Measurements from ENCODE around the gene SCART1. TPM values are rescaled to one million over a fixed set of nuclear protein-coding genes. Genes with fewer than 3 reads are reported as not detected.
"Not testable (repeated sequence)": the region's sequence is repeated elsewhere in the genome, so short reads cannot be mapped to it uniquely, and the experiment has no call there.

SCART1 gene
- total RNA-seq, 1 donor from 2014 or later, result 0.47 TPM

DNA sequence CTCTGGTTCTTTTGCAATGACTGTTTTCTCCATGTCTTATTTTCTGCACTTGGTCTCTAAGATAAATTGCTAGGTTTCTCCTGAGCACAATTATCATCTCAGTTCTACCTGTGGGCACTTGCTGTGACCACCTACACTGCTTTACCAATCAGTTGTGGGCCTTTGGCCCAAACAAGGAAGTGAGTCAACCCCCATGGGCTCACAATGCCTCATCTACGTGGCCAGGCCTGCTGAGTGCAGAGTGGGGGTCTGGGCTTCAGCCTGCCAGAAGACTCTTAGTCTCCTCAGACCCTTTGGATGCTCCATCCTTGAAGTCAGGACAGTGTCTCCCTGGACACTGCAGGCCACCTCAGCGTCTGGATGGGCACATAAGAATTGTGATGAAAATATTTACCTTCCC, 20.3 kb downstream of the SCART1 start:
- DNase-seq, result no peak

DNA sequence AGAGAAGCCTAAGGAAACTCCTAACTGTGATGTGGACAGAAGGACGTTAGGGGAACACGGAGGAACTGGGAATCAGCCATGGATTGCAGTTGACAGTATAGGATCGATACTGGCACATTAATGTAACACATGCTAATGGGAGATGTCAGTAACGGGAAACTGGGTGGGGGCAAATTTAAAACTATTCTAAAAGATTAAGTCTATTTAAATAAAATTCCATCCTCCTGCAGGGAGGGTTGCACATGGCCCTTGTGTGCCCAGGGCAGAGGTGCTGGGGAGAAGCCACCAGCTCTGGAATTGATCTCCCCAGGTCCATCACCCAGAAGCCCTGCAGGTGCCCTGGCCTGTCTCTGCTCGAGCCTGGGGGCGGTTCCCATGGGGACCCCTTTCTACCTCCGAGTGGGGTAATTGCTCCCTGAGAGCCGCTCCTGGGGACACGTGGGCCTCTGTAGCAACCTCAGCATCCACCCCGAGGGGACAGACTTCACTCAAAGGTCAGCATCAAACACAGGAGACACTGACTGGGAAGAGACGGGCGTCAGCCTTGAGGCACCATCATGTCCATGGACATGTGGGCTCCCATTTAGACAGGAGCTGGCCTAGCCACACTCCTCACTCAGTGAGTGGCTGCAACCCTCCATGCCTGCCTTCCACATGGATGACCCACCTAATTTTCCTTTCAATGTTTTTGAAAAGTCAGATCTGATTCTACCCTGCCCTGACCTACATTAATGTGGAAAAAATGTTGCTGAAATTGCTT, 21.1 kb downstream of the SCART1 start:
- no peak for DNase-seq

DNA sequence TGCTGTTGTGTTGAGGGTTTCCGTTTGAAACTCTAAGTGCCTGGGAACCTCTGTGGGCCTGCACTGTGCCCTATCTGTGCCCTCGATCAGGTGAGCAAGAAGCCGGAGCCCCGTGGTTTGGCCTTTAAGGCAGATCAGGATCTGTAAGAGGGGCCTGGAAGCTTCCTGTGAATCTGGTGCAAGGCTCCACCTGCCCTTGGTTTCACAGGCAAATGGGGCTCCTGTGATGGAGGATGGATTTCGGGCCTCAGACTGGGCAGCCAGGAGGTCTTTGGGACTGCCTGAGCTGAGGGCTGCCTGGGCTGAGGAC, 21.6 kb downstream of the SCART1 start:
- no peak for DNase-seq

DNA sequence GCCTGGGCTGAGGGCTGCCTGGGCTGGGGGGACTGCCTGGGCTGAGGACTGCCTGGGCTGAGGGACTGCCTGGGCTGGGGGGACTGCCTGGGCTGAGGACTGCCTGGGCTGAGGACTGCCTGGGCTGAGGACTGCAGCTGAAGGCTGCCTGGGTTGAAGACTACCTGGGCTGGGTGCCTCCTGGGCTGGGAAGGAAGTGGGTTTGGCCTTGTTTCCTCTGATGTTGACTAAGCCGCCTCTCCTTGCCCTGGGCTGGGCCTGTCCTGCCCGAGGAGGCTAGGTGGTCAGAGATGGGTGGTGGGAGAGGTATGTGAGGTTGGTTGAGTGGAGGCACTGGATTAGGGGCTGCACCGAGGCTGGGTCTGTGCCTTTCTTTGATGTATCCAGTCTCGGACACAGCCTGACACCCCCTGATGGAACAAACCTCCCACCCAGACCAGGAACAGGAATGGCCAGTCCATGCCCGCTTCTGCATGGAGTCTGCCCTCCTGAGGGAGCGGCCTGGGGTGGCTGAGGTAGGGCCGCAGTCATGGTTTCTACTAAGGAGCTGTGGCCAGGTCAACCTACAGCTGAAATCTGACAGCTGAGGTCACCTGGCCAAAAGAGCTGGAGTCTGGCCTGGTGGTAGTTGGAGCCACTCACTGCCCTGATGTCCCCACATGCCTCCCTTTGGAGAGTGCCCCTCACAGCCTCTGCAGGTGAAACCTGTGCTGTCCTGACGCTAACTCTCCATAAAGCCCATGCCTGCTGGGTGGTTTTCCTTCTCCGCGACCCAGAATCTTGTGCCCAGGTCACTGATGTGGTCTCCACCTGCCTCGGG, 22.3 kb downstream of the SCART1 start:
- no peak for DNase-seq

DNA sequence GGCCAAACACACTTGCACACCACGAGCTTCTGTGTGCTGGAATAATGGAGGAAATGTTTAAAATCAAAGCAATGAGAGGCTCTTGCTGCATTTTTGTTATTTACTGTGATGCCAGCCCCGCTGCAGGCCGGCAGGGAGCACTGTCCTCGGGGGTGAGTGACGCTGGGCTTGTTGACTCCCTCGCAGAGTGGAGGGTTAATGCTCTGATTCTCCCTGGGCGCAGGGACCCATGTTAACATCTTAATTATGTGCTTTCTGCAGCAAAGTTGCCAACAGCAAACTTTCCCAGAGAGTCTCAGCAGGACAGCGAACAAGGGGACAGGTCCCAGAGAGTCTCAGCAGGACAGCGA, 22.9 kb downstream of the SCART1 start:
- DNase-seq, result no peak

DNA sequence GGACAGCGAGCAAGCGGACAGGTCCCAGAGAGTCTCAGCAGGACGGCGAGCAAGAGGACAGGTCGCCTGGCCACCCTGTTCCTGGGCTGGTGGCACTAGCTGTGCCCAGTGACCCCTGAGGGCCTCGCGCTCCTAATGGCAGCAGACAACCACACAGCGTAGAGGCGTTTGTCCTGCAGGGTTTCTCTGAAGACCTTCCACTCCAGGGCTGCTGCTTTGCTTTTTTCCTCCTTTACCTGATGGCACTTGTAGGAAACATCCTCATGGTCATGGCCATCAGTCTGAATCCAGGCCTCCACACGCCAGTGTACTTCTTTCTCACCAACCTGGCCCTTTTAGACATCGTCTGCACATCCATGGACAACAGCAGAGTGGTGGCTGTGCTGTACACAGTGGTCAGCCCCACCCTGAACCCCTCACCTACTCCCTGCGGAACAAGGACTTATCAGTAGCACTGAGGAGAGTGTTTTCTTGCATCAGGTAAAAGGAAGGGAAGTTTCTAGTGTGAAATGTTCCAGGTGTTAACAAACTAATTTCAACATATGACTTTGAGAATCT, 27.4 kb downstream of the SCART1 start:
- DNase-seq, result no peak

DNA sequence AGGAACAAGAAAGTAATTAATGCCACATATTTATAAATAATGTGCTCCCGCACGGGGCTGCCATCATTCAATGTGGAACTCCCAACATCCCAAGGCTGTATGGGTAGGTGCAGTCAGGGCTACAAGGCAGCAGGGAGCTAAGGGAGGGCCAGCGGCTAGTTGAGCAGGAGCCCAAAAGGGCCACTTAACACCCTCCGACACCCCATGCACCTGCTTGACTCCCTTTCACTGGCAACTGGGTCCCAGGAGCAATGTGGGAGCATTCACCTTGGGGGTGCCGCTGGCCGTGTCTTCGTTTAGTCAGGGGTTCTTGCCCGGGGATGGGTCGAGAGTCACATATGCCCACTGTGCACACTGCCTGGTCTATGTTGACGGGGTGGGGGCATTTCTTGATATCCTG, 27.9 kb downstream of the SCART1 start:
- DNase-seq, result no peak

DNA sequence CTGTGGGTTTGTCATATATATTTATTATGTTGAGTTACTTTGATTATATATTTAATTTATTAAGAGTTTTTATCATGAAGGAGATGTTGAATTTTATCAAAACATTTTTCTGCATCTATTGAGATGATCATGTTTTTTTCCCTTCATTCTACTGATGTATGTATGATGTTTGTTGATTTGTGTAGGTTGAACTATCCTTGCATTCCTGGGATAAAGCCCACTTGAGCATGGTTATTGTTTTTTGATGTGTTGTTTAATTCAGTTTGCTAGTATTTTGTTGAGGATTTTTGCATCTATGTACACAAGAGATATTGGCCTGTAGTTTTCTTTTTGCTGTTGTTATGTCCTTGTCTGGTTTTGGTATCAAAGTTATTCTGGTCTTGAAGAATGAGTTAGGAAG, 31.1 kb downstream of the SCART1 start:
- DNase-seq, result no peak

DNA sequence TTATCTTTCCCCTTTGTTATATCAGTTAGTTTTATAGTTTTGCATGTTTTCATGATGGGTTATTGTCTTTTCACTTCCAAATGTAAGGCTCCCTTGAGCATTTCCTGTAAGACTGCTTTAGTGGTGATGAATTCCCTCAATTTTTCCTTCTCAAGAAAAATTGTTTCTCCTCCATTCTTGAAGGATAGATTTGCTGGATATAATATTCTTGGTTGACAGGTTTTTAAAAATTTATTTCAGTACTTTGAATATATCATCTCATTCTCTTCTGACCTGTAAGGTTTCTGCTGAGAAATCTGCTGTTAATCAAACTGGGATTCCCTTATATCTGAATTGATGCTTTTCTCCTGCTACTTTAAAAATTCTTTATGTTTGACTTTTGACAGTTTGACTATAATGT, 33.3 kb downstream of the SCART1 start:
- DNase-seq, result no peak

DNA sequence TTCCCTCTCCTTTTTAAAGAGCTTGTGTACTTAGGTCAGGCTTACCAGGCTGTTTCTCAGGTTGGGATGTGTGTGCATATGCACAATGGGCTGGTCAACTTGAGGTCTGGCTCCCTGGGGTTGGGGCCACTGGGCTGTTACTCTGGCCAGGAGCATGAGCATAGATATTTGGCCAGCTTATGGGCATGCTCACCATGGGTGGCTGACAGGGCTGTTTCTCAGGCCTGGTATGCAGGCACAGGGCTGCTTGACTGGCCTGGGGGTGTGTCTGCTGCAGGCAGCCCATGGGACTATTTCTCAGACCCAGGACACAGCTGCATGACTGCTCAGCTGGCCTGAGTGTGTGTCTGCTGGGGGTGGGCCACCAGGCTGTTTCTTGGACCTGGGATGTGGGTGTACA, 34.6 kb downstream of the SCART1 start:
- no peak for DNase-seq

DNA sequence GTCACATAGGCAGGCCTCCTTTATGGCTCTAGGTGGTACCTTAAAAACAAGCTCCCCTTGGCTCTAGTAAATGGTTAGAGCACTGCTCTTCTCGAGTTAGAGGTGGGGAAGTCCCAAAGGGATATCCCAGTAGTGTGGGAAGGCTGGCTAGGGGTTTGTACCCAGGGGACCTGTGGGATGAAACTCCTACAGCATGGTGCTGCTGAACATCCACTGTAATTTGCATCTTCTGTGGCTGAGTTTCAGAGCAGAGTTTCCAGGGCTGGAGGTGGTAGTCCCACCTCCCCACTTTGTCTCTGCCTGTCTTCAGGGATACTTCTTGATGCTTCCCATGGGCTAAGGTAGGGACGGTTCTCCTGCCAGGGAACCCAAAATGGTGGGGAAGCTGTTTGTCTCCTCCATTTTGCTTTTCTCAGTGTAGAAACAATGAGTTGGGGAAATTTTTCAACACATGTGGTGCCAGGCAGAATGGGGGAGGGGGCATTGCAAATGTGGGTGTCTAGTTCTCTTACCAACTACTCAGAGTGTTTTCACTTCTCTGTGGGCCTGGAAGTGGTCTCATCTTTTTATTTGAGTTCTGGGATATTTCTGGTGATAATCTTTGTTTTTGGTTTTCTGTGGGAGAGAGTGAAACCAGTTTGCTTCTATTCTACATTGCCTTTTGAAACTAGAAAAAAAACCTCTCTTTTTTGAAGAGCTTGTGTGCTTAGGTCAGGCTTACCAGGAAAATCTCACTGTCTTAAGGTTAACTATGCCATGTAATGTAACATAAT, 36.3 kb downstream of the SCART1 start:
- DNase-seq, result no peak

DNA sequence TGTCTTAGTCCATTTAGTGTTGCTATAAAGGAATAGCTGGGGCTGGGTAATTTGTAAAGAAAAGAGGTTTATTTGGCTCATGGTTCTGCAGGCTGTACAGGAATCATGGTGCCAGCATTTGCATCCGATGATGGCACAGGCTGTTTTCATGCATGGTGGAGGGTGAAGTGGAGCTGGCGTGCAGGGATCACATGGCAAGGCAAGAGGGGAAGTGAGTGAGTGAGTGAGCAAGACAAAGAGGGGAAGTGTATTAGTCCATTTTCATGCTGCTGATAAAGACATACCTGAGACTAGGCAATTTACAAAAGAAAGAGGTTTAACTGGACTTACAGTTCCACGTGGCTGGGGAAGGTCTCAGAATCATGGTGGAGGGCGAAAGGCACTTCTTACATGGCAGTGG, 39.8 kb downstream of the SCART1 start:
- DNase-seq, result not testable (repeated sequence)

DNA sequence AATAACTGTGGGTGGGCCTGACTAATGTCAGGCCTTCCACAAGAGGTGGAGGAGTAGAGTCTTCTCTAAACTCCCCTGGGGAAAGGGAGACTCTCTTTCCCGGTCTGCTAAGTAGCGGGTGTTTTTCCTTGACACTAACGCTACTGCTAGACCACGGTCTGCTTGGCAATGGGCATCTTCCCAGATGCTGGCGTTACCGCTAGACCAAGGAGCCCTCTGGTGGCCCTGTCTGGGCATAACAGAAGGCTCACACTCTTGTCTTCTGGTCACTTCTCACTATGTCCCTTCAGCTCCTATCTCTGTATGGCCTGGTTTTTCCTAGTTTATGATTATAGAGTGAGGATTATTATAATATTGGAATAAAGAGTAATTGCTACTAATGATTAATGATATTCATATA, 43.6 kb downstream of the SCART1 start:
- not testable (repeated sequence) for DNase-seq

DNA sequence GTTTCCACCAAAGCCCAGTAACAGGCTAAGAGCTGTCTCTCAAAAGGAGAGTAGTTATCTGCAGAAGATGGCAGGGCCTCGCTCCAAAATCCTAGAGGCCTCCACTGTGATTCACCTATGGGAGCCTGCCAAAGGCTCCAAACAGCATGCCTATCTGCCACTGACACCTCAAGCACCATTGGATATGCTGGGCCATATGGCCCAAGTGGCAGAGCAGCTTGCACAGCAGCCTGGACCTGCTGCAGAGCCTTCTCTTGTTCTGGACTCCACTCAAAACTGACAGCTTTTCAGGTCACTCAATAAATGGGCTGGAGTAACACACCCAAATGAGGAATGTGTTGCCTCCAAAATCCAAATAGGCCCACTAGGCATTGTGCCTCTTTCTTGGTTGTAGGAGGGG, 45.4 kb downstream of the SCART1 start:
- DNase-seq, result not testable (repeated sequence)

DNA sequence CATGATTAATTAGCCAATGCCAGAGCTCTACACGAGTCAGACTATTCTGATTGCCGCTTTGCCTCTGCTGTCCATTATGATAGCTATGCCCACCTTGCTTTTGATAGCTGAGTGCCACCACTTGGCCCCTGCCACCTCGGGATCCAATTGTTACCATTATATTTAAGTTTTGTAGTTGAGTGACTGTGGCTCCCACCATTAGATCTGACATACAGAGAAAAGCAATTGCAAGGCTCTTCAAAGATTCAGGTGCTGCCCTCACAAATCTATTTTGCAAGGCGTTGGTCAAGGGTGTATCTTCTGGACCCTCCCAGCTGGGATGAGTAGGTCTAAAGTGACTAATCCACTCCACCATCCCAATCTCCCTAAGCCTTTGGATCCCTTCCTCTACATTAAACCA, 47.2 kb downstream of the SCART1 start:
- DNase-seq, result not testable (repeated sequence)

DNA sequence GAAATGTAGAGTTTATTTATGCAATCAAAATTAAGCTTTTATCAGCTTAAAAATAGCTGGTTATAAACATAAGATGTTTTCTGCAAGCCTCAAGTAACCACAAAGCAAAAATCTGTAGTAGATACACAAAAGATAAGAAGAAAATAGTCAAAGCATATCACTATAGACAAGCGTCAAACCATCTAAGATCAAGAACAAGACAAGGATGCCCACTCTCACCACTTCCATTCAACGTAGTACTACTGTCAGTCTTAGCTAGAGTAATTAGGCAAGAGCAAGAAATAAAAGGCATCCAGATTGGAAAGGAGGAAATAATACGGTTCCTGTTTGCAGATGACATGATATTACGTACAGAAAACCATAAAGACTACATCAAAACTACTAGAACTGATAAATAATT, 56.0 kb downstream of the SCART1 start:
- no peak for DNase-seq

DNA sequence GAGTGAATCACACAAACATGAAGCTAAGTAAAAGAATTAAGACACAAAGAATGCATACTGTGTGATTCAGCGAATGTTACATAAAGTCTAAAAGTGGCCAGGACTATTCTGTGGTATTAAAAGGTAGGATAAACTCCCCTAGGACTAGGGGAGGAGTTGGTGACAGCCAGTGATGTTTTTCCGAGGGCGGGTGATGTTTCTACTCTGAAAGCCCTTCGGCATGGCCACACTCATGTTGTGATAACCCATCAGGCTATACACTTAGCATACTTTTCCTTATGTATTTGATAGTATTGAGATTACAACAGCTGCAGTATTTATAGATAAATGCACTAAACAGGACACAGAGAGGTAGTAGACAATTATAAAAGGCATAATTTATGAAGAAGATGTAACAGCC, 57.7 kb downstream of the SCART1 start:
- no peak for DNase-seq

DNA sequence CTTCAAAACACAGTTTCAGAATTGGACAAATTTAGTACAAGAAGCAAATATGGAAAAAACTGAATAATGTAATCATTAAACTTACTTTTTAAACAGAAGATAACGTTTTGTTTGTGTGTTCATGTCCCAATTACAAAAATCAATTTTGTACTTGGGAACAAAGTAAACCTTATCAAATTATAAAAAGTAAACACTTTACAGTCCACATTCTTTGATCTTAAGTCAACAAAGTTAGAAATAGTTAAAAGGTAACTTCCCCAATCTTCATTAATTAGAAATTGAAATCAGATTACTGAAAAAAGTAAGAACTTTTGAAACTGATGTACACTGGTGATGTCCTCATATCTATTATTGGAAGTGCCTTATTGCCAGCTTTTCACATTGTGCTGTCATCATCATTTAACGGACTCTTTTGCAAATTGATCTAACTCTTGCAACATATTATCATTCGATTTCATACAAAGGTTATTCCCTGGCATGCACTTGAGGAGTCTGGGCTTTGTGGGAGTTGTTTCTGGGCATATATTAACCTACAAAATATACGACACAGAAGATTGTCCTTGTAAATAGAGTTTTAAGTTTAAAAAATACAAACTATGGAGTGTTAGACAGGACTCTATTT, 58.3 kb downstream of the SCART1 start:
- no peak for DNase-seq

DNA sequence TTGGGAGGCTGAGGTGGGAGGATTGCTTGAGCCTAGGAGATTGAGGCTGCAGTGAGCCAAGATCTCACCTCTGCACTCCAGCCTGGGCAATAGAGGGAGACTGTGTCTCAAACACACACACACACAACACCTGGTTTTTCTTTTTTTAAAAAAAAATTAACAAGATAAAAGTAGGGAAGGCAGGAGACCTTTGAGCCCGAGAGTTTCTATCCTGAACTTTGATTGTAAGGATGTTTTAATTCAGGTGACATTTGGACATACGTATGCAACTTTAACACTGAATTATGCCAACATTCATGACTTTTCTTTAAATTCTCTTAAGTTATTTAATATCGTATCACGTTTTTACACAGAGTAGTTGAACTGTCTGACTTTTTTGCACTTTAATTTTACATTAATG, 61.7 kb downstream of the SCART1 start:
- no peak for DNase-seq

DNA sequence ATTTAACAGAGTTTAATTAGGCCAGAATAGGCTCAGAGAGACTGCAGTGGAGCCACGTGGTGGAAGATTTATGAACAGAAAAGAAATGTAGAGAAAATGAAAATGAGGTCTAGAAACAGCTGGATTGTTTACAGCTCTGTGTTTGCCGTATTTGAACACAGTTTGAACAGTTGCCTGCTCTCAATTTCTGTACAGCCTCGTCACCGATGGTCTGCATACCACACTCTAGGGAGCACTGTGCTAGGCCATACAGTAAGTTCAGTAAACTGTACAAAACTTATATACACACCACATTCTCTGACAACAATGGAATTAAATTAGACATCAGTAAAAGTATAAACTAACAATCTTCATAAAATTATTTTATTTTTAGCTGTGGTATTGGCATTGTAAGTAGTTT, 62.3 kb downstream of the SCART1 start:
- DNase-seq, result no peak

DNA sequence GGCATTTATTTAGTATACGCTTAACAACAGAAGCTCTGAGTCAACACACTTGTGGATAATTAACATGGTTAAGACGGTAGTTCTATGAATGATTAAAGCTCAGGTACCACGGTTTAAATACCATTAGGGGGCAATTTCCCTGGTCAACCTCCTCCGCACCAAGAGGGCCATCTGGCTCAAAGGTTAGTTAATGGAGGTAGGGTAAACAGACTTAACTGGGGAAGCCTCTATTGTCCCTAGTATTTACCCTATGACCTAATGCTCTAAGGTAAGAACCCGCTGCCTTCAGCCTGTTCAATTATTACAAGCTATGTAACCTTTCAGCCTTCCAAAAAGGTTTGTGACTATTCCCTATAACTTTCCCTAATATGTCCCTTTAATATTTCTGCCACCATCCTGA, 64.8 kb downstream of the SCART1 start:
- not testable (repeated sequence) for DNase-seq

Measured in occipital lobe (tissue), 2 donors.